Right renal pelvis (tissue), 4 donors: ENCODE measurements around the gene EIF4A3. TPM values are rescaled to one million over a fixed set of nuclear protein-coding genes. Genes with fewer than 3 reads are reported as not detected.
"Not testable (repeated sequence)": the region's sequence is repeated elsewhere in the genome, so short reads cannot be mapped to it uniquely, and the experiment has no call there.

Source experiments
- DNase-seq, 4 donors: peaks; one replicate each; pipeline ENCODE4 v3.0.0-alpha.2; 2013; ENCODE audit warnings: low read depth in 4 of 4, low spot score in 3 of 4, missing footprints in 1 of 4
- polyA plus RNA-seq, 4 donors: library from polyadenylated mRNA; unstranded; fragments of 120-200 nt; gene quantifications; one replicate each; pipeline ENCODE4 v1.2.1, GENCODE V29; 2013; ENCODE audit not compliant: insufficient read length in 4 of 4

The EIF4A3 gene
- polyA plus RNA-seq, 4 donors: 115 to 121 (median 117) TPM

GRCh38 chr17:80102664-80103448 is 44.1 kb downstream of the EIF4A3 start:
- no peak for DNase-seq

- no peak for DNase-seq
These were observed 44.8 kb downstream of the EIF4A3 start for GRCh38 chr17:80101946-80102663.

- DNase-seq: peak; percentile 77 to 86 (median 82)
These were observed 45.6 kb downstream of the EIF4A3 start, which contains the start of gene GAA for GRCh38 chr17:80101011-80101945. Gene GAA (plus strand): TSS chr17:80101581. CDS start chr17:80104587, 3,006 bp downstream.

GRCh38 chr17:80100035-80100323 is 46.9 kb downstream of the EIF4A3 start:
- no peak for DNase-seq

GRCh38 chr17:80099291-80100034 is 47.5 kb downstream of the EIF4A3 start:
- DNase-seq: no peak

GRCh38 chr17:80097844-80098691 is 48.9 kb downstream of the EIF4A3 start:
- DNase-seq: no peak

GRCh38 chr17:80097127-80097621 is 49.8 kb downstream of the EIF4A3 start:
- no peak for DNase-seq

- DNase-seq: no peak
These were observed 50.3 kb downstream of the EIF4A3 start for GRCh38 chr17:80096561-80097021.

GRCh38 chr17:80095844-80096475 is 51.0 kb downstream of the EIF4A3 start:
- no peak for DNase-seq

GRCh38 chr17:80095038-80095843 is 51.7 kb downstream of the EIF4A3 start:
- DNase-seq: no peak

GRCh38 chr17:80092959-80093358 is 54.0 kb downstream of the EIF4A3 start:
- DNase-seq: no peak

- DNase-seq: no peak
These were observed 55.6 kb downstream of the EIF4A3 start for GRCh38 chr17:80091376-80091775.

GRCh38 chr17:80090164-80090563 is 56.8 kb downstream of the EIF4A3 start:
- DNase-seq: not testable (repeated sequence)

- DNase-seq: no peak
These were observed 57.2 kb downstream of the EIF4A3 start for GRCh38 chr17:80089762-80090161.

GRCh38 chr17:80087346-80088265 is 59.3 kb downstream of the EIF4A3 start:
- no peak for DNase-seq

- DNase-seq: no peak
These were observed 60.3 kb downstream of the EIF4A3 start for GRCh38 chr17:80086616-80087015.

- DNase-seq: no peak
These were observed 60.8 kb downstream of the EIF4A3 start for GRCh38 chr17:80086081-80086480.
